HCT116 (cell line): Measurements from ENCODE around the gene SNRNP25. TPM values are rescaled to one million over a fixed set of nuclear protein-coding genes. Genes with fewer than 3 reads are reported as not detected.
"Not testable (repeated sequence)": the region's sequence is repeated elsewhere in the genome, so short reads cannot be mapped to it uniquely, and the experiment has no call there.

Experiments used
- ATAC-seq: fragments of 200-7000 bp; cut with Tn5 transposase; 2 replicates; pipeline ENCODE4 v1.9.1; 2020; ENCODE audit warnings: mild to moderate bottlenecking, moderate library complexity
- BruUV-seq: library from RNA; stranded (reverse); fragments of 400-500 nt; replicated peaks from 2 replicates; lab custom pipeline; 2021; lab: Mats Ljungman, UMichigan
- CTCF ChIA-PET: fragments of 300-600 bp; sonication (Branson Sonifier 250); formaldehyde crosslinking; loops from one replicate; lab custom pipeline; 2021; ENCODE audit warnings: antibody characterized with exemption; lab: Charles Lee
- POLR2A ChIA-PET: fragments of 300-600, 350-600 bp; sonication (Branson Sonifier 250); formaldehyde crosslinking; loops from one replicate; lab custom pipeline; 2021; ENCODE audit warnings: antibody characterized with exemption; lab: Charles Lee
- RAD21 ChIA-PET, 2 experiments: fragments of 300-600 bp; sonication (Branson Sonifier 250); formaldehyde crosslinking; loops; one replicate each; lab custom pipeline; 2023; ENCODE audit warnings: low total read pairs in 2 of 2; ENCODE audit not compliant: uncharacterized antibody in 2 of 2, unreplicated experiment in 2 of 2, low non-redundant PET in 1 of 2; lab: Charles Lee
- DNase-seq: peaks from one replicate; pipeline ENCODE4 v3.0.0-alpha.2; 2010; ENCODE audit warnings: low read depth, low spot score
- H2AFZ ChIP-seq: fragments of 200-600 bp; shearing (Covaris generic), sonication (generic); 2 replicates; pipeline ENCODE4 v1.6.1; 2017; ENCODE audit warnings: low read depth, mixed run types, mixed read lengths, antibody characterized with exemption, low read length; ENCODE audit not compliant: poor library complexity, severe bottlenecking
- H3K27ac ChIP-seq: 2 replicates; pipeline ENCODE4 v1.5.1; 2012; ENCODE audit warnings: low read depth, low read length
- H3K27me3 ChIP-seq: fragments of 200-600 bp; sonication (generic); 2 replicates; pipeline ENCODE4 v1.6.1; 2016; ENCODE audit warnings: mixed run types, low read length, mixed read lengths; ENCODE audit not compliant: insufficient read depth
- H3K36me3 ChIP-seq, 2 experiments: fragments of 200-500 bp in 1 of 2; fragments of 200-600 bp in 1 of 2; sonication (Bioruptor generic) in 1 of 2; sonication (generic) in 1 of 2; 2 replicates each; pipeline versions ENCODE4 v1.5.1 to v1.6.1; 2014 to 2016; ENCODE audit warnings: low read length in 2 of 2, inconsistent platforms in 1 of 2, mixed read lengths in 1 of 2, mixed run types in 1 of 2; ENCODE audit not compliant: insufficient read depth in 2 of 2, control insufficient read depth in 1 of 2
- H3K4me1 ChIP-seq, 2 experiments: fragments of 200-600 bp in 1 of 2; sonication (generic) in 1 of 2; 2 replicates each; pipeline versions ENCODE4 v1.5.1 to v1.6.1; 2012 to 2017; ENCODE audit warnings: low read length in 2 of 2, inconsistent platforms in 1 of 2, mild to moderate bottlenecking in 1 of 2, mixed read lengths in 1 of 2, mixed run types in 1 of 2, moderate library complexity in 1 of 2; ENCODE audit not compliant: insufficient read depth in 2 of 2, control insufficient read depth in 1 of 2
- H3K4me2 ChIP-seq: fragments of 200-600 bp; sonication (generic); 2 replicates; pipeline ENCODE4 v1.6.1; 2017; ENCODE audit warnings: mixed run types, low read length, mixed read lengths
- H3K4me3 ChIP-seq, 2 experiments: fragments of 200-600 bp in 1 of 2; sonication (generic) in 1 of 2; replicated peaks in 1 of 2; 2 replicates each; pipeline ENCODE4 v1.5.1; 2011 to 2016; ENCODE audit warnings: low read length in 2 of 2, control low read depth in 1 of 2, low read depth in 1 of 2, mild to moderate bottlenecking in 1 of 2, mixed read lengths in 1 of 2, mixed run types in 1 of 2
- H3K79me2 ChIP-seq: fragments of 200-600 bp; sonication (generic); 2 replicates; pipeline ENCODE4 v1.6.1; 2017; ENCODE audit warnings: mild to moderate bottlenecking, mixed run types, low read length, moderate library complexity, mixed read lengths; ENCODE audit not compliant: insufficient read depth
- H3K9ac ChIP-seq: fragments of 200-600 bp; sonication (generic); 2 replicates; pipeline ENCODE4 v1.6.1; 2016; ENCODE audit warnings: low read length, mixed read lengths
- H3K9me2 ChIP-seq: fragments of 200-600 bp; sonication (generic), shearing (Covaris generic); 2 replicates; pipeline ENCODE4 v1.6.1; 2017; ENCODE audit warnings: mixed run types, mild to moderate bottlenecking, moderate library complexity; ENCODE audit not compliant: insufficient read depth
- H3K9me3 ChIP-seq, 2 experiments: fragments of 200-500 bp in 1 of 2; fragments of 200-600 bp in 1 of 2; sonication (Bioruptor generic) in 1 of 2; sonication (generic) in 1 of 2; 2 replicates each; pipeline ENCODE4 v1.6.1; 2014 to 2017; ENCODE audit warnings: low read length in 2 of 2, mixed read lengths in 2 of 2, inconsistent platforms in 1 of 2, low read depth in 1 of 2, mild to moderate bottlenecking in 1 of 2, mixed run types in 1 of 2, moderate library complexity in 1 of 2; ENCODE audit not compliant: control insufficient read depth in 1 of 2, insufficient read depth in 1 of 2
- H4K20me1 ChIP-seq: fragments of 200-600 bp; sonication (generic), shearing (Covaris generic); 2 replicates; pipeline ENCODE4 v1.6.1; 2017; ENCODE audit warnings: mixed run types, mild to moderate bottlenecking, moderate library complexity; ENCODE audit not compliant: insufficient read depth
- intact Hi-C: fragments of 100-400 bp; cut with micrococcal nuclease; formaldehyde crosslinking; loops from 2 replicates; pipeline ENCODE4 v1.10.0; 2022
- total RNA-seq: library from RNA; stranded (reverse); gene quantifications from one replicate; pipeline ENCODE4 v1.2.1, GENCODE V29; 2021; ENCODE audit not compliant: unreplicated experiment

The SNRNP25 gene
- total RNA-seq, 1 experiment from 2014 or later = 24.5 TPM

DNA sequence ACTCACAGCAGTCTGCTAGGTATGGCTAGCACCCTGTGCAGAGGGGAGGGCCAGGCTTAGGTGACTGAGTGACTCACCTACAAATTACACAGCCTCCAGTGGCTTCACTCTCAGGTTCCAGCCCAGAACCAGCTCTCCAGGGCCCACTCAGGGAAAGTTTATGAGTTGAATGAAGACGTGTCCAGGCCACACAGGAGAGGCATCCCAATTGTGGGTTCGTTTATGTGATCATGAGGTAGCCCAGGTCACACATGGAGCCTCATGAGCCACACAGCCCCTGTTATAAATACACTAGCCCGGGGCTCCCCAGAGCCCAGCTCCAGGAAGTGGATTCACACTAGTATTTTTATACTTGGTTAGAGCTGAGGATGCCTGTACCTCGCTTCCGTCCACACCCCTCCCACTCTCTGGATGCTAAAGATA, 27.7 kb upstream of the SNRNP25 start:
- H3K79me2 ChIP-seq, CTCF ChIA-PET: not testable (repeated sequence)

GRCh38 chr16:30627-31026, 23.0 kb upstream of the SNRNP25 start:
- H3K36me3 ChIP-seq, intact Hi-C loops, DNase-seq, CTCF ChIA-PET, H2AFZ ChIP-seq, H3K4me3 ChIP-seq, ATAC-seq, H3K9me2 ChIP-seq, H3K9me3 ChIP-seq, H3K9ac ChIP-seq, H3K27ac ChIP-seq, H3K79me2 ChIP-seq, H3K4me2 ChIP-seq, H3K27me3 ChIP-seq, POLR2A ChIA-PET, BruUV-seq, RAD21 ChIA-PET, H3K4me1 ChIP-seq, H4K20me1 ChIP-seq: not testable (repeated sequence)

More for the DNA sequence above, 27.7 kb upstream of the SNRNP25 start:
- H3K36me3 ChIP-seq, H2AFZ ChIP-seq, H3K4me1 ChIP-seq, H3K9me2 ChIP-seq, H3K4me3 ChIP-seq, DNase-seq, H3K9ac ChIP-seq, POLR2A ChIA-PET, BruUV-seq, intact Hi-C loops, H3K27ac ChIP-seq, H3K27me3 ChIP-seq, H3K9me3 ChIP-seq, RAD21 ChIA-PET, H3K4me2 ChIP-seq, H4K20me1 ChIP-seq: not testable (repeated sequence)
- peak; percentile 52 for ATAC-seq

DNA sequence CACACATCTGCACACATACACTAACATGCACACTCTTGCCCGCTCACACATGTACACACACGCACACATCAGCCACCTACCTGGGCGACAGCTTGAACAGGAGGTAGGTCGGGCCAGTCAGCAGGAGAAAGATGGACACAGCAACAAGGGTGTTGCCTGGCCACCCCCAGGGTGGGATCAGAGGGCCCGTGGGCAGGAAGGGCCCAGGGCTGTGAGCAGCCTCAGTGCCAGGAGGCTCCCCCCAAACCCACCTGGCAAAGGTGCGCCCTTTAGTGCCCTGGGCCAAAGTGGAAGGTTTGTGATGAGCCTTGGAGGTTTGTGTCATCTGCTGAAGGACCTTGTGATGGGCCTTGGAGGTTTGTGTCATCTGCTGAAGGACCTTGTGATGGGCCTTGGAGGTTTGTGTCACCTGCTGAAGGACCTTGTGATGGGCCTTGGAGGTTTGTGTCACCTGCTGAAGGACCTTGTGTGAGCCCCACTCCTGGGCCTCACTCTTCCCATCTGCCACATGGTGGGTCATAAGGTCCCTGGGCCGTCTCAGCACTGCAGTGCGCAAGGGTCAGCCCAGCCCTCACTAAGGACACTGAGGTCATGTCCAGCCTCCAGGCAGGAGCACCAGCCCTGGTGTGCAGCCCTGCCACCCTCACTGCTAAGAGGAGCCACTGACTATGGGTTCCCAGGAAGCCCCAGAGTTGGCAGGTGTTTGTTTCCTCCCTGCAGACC, 20.3 kb upstream of the SNRNP25 start:
- CTCF ChIA-PET, POLR2A ChIA-PET: not testable (repeated sequence)

More for the DNA sequence above, 20.3 kb upstream of the SNRNP25 start:
- H3K9me3 ChIP-seq, H3K27ac ChIP-seq, H3K4me3 ChIP-seq, intact Hi-C loops, H3K4me1 ChIP-seq, H3K9me2 ChIP-seq, H2AFZ ChIP-seq, BruUV-seq, DNase-seq, H3K79me2 ChIP-seq, H3K4me2 ChIP-seq, H3K36me3 ChIP-seq, H4K20me1 ChIP-seq, RAD21 ChIA-PET, H3K27me3 ChIP-seq, ATAC-seq, H3K9ac ChIP-seq: not testable (repeated sequence)
